Right renal pelvis (tissue), 4 donors: ENCODE data around the gene ZDHHC13. TPM values are rescaled to one million over a fixed set of nuclear protein-coding genes. Genes with fewer than 3 reads are reported as not detected.

Source experiments
- DNase-seq, 4 donors: peaks; one replicate each; pipeline ENCODE4 v3.0.0-alpha.2; 2013; ENCODE audit warnings: low read depth in 4 of 4, low spot score in 3 of 4, missing footprints in 1 of 4
- polyA plus RNA-seq, 4 donors: library from polyadenylated mRNA; unstranded; fragments of 120-200 nt; gene quantifications; one replicate each; pipeline ENCODE4 v1.2.1, GENCODE V29; 2013; ENCODE audit not compliant: insufficient read length in 4 of 4

ZDHHC13 gene
- polyA plus RNA-seq, 4 donors, result 18.4 to 22.3 (median 21.0) TPM

GRCh38 chr11:19200410-19201201, 83.6 kb downstream of the ZDHHC13 start:
- DNase-seq, result no peak

DNA sequence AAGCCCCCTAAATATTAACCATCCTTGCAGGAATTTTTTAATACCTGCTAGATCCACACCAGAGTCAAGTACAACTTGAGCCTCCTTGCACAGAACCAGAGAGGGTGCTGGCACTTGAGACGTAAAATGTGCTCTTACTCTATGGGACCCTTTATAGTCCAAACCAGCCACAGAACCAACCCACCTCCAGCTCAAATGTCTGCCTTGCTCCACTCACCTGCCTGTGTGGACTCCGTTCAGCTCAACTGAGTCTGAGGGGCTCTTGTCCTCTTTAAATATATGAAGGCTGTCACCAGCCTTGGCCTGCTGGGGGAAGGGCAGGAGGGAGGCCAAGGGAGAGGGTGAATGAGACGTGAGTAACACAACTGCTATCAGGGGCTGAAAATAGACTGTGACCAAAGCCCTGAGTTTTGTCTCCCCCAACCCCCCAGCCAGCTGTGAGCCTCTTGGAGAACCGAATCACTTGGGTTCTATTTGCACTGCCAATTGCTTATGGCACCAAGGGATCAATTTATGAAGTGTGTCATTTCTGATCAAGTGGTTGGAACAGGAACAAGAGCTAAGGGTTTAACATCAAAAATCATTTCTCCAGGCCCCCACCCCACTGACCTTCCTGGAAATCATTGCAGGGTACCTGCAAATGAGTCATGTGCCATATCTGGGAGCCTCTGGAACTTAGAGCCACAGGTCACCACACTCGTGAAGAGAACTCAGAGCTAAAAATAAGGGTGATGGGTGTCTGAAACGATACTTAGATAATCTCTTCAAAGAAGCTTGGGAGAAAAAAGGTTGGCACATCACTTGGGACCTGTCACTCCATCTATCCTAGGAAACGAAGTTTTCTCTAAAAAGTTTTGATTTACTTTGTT, 85.0 kb downstream of the ZDHHC13 start, which contains the start of gene CSRP3:
TSS of gene CSRP3 (minus strand) at position 247 of the 869 bp plus-strand sequence. CDS start 9,535 bp downstream, outside the sequence.
- no peak for DNase-seq

DNA sequence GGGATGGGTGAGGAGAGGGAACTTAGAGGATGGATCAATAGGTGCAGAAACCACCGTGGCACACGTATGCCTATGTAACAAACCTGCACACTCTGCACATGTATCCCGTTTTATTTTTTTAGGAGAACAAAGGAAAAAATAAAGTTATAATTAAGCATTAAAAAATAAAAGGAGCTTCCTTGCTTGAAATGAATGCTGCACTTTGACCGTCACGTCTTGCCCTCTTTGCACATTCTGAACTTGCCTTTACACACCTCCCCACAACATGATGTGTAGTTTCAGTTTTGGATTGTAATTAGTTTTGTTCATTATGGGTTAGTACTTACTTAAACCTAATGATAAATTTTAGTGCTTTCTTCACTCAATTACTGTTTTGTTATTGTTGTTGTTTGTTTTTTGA, 87.9 kb downstream of the ZDHHC13 start:
- DNase-seq, result no peak

DNA sequence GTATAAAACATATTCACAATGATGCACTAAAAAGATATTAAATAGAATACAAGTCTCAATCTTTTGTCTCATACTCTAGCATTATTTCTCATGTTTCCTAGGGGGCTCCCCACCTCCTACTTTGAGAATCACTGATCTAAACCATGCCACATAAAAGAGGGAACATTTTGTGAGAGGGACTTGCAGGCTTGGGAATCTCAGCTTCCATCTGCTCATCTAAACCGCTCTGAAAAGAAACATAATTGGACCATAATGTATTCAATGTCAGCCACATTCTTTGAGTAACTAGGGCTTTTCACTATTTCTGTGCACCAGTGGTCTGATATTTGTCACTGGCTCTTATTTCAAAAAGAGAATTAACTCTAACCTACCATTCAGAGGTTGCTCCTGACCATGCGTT, 91.2 kb downstream of the ZDHHC13 start:
- no peak for DNase-seq

DNA sequence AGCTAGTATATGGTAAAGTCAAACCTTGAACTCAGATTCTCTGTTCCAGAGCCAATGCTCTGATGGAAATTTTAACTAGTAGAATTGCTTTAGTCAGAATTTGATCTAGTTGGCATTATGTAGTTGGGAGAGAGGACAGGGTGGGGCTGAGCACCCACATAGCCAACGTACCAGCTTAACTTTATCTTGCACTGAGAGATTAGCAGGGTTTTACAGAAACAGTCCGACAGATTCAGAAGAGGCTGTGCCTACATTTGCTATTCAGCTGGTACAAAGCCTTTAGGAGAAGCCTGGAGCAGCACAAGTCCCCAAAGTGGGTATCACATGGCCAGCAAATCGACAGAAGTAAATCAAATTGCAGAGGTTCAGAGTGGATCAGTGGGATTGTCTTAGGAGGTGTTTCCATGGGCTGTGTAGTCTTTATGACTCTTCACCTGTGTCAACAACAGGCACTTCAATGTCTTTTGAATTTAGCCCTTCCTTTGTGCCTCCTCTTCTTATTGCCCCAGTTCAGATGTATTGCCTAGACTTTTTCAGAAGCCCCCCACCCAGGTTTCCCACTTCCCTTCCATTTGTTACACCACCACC, 92.1 kb downstream of the ZDHHC13 start:
- no peak for DNase-seq

- no peak for DNase-seq
These were observed 92.8 kb downstream of the ZDHHC13 start for GRCh38 chr11:19209617-19210370.

DNA sequence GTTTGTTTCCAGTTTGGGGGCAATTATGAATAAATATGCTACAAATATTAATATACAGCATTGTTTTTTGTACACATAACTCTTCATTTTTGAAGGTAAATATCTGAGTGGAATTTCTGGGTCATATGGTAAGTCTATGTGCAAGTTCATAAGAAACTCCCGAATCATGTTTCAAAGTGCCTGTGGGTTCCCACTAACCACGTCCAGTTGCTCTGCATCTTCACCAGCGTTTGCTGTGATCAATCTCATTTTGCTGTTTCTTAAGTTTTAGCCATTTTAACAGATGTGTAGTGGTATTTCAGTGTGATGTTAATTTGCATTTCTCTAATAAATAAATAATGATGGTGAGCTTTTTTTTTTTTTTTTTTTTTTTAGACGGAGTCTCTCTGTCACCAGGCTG, 99.1 kb downstream of the ZDHHC13 start:
- DNase-seq, result no peak

DNA sequence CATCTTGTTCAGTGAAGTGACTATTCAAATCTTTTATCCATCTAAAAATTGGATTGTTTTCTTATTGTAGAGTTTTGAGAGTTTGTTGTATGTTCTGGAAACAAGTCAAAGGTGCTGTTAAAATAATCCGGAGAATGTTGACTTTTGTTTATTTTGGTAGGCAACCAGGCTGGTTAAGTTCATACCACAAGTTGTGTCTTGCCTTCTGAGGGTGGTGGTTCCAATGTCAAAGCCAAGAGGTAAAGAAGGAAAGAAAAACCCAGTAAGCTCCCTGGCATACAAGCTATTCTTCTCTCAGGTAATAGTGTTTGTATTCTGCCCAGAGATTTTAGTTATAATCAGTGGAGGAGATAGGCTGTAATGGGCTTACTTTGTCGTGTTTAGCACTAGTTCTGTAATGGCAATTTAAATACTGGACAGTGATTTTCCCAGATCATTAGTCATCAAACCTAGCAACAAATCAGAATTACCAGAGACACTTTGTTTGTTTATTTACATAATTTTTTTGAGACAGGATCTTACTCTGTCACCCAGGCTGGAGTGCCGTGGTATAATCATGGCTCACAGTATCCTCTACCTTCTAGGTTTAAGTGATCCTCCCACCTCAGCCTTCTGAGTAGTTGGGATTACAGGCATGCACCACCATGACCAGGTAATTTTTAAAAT, 99.9 kb downstream of the ZDHHC13 start:
- no peak for DNase-seq

DNA sequence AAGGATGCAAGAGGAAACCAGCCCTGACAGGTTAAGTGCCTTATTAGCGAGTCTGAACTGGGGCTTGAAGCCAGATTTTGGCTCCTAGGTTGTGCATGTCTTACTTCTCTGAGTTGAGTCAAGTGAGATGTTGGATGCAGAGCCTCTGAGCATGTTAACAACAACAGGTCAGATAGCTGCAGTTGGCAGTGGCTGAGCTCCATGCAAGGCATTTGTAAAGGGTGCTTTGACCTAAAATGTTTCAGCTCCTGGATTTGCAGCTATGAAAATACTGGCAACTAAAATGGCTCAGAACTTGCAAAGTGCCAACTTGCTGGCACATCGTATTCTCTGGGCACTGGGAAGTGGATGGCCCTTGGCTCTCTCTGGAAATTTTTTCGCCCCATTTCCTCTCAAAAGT, 101.2 kb downstream of the ZDHHC13 start:
- DNase-seq, result no peak

GRCh38 chr11:19218786-19219460, 102.0 kb downstream of the ZDHHC13 start:
- no peak for DNase-seq

DNA sequence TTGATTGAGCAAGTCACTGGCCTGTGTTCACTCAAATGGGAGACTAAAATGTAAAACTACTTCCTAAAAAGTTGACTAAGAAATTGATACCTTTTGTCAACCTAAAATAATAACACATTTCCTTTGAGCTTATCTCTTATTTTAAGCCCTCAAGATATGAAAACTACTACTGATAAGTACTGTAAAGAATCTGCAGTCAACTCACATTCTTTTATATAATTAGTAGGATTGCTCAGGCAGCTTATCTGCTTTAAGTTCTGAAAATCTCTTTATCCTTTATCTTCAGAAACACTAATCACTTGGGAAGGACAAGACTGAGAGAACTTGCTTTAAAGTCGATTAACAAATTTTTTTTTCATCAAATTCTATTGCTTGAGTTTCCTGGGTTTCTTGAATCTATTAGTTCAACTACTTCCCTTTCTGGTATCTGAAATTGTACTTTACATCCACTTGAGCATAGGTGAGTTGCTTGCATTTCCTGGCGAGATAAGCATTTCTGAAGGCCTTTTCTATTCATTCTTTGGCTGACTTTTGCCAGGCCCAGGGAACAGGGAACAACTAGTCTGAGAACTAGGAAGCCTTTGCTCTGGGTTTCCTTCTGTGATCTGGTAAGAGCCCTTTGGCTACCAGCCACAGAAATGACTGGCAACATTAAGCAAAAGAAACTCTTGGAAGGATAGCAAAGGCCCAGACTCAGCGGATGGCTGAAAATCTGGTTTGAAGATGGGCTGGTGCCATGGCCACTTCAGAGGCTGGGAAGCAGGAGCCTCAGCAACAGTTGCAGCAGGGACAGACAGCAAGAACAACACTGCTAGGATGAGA, 104.1 kb downstream of the ZDHHC13 start:
- DNase-seq, result no peak

DNA sequence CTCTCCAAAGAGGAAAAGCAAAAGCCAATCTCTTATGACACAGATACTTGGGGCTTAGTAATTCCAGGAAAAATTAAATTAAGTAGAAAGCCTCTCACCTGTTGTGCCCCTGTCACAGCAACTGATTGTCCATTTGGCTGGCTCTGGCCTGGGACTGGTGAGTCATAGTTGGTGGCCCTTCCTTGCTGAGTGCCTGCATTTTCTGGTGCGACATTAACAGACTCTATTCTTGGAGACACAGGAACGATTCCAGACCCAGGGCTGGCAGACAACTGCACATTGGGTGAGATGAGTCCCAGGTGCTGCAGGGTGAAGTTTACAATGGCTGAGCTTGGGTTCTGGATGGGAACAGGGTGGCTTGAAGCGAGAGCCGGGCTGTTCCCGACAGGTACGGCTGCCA, 108.2 kb downstream of the ZDHHC13 start:
- DNase-seq, result no peak

DNA sequence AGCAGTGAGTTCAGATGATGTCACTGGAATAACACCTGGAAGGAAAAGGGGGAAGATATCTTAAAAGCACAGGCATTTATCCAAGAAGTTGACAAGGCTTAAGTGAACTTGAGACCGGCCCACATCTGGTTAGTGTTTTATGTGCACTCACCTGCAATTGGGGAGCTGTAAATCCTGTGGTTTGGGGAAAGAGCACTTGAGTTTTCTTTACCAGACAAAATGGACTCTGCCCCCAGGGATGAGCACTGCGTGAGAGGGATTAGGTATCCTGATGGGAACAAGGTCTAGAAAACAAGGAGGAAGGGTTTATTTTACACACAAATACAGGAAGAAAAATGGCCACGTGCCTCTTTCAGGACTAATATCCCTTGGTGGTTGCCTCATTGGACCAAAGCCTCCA, 108.6 kb downstream of the ZDHHC13 start:
- no peak for DNase-seq

Other genes with a start within 250 kb of the ZDHHC13 start
- gene MRGPRX1, start 177.8 kb upstream of the ZDHHC13 start, polyA plus RNA-seq, result under 1 TPM in 1 of 4 donors, not detected in 3; 0.18 TPM
- gene MRGPRX2, start 56.5 kb upstream of the ZDHHC13 start, polyA plus RNA-seq, result not detected
- gene CSRP3, start 84.8 kb downstream of the ZDHHC13 start, polyA plus RNA-seq, result under 1 TPM in 1 of 4 donors, not detected in 3; 0.27 TPM
- 1 to 10 TPM; 6.9 to 9.2 (median 8.4) TPM for gene E2F8, start 123.8 kb downstream of the ZDHHC13 start, polyA plus RNA-seq